HL-60/S4 treated with phorbol 12-myristate 13-acetate at 8.2 ng/mL for 4 days and 3 days (cell line): ENCODE data around the gene TMPRSS9.
"Not testable (repeated sequence)": the region's sequence is repeated elsewhere in the genome, so short reads cannot be mapped to it uniquely, and the experiment has no call there.

ENCODE experiments used
- in situ Hi-C: fragments of 300-500 bp; cut with MboI; formaldehyde crosslinking; loops from 2 replicates; pipeline ENCODE4 v1.15.0; 2022; ENCODE audit warnings: low sequenced_read_pairs

The TMPRSS9 gene

DNA sequence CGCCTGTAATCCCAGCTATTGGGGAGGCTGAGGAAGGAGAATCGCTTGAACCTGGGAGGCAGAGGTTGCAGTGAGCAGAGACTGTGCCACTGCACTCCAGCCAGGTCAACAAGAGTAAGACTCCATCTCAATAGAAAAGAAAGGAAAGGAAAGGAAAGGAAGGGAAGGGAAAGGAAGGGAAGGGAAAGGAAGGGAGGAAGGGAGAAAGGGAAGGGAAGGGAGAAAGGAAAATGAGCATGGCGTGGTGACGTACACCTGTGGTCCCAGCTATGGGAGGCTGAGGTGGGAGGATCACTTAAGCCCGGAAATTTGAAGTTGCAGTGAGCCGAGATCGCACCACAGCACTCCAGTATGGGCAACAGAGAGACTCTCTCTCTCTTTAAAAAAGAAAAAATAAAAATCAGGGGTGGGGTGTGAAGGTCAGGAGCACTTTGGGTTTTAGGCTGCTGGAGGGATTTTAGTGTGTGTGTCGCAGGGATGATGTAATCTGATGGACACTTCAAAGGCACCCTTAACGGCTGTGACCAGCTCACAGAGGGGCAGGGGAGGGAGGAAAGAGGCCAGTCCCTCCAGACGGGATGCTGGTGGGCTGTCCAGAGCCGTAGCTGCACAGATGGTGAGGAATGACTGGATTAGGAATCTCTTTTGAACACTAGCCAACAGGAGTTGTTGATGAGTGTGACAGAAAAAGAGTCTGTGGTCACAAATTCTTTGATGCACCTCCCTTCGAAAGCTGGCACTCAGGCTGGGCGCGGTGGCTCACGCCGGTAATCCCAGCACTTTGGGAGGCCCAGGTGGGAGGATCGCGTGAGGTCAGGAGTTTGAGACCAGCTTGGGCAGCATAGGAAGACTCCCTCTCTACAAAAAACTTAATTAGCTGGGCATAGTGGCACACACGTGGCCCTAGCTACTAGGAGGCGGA, 27.6 kb downstream of the TMPRSS9 start:
- in situ Hi-C loops = no loop called here

DNA sequence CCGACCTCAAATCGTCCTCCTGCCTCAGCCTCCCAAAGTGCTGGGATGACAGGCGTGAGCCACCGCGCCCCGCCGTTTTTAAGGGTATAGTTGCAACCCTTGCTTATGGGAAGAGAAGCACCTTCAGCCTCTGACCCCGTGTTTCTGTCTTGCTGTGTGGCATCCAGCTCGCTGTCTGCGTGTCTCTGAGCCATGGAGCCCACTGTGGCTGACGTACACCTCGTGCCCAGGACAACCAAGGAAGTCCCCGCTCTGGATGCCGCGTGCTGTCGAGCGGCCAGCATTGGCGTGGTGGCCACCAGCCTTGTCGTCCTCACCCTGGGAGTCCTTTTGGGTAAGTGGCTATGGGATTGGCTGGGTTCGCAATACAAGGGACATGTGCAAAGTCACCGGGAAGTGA, 29.5 kb downstream of the TMPRSS9 start:
- in situ Hi-C loops = no loop called here

DNA sequence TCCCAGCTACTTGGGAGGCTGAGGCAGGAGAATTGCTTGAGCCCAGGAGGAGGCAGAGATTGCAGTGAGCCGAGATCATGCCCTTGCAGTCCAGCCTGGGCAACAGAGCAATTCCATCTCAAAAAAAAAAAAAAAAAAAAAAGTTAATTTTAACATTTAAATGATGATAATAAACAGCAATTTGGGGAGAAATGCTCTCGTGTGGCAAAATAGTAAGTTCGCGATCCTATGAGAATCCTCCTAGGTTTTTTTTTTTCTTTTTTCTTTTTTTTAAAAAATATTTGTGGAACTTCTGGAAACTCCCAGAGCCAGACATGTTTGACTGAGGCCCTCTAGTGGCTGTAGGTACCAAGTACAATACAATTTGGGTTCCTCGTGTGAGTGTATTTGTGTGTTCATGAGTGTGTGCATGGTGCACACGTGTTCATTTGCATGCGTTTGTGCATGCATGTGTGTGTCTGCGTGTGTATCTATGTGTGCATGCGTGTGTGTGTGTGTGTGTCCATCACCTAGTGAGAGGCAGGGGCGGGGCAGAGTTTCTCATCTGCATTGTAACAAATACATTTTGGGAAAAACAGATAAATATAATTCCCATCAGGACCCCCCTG, 31.2 kb downstream of the TMPRSS9 start:
- in situ Hi-C loops = no loop called here

DNA sequence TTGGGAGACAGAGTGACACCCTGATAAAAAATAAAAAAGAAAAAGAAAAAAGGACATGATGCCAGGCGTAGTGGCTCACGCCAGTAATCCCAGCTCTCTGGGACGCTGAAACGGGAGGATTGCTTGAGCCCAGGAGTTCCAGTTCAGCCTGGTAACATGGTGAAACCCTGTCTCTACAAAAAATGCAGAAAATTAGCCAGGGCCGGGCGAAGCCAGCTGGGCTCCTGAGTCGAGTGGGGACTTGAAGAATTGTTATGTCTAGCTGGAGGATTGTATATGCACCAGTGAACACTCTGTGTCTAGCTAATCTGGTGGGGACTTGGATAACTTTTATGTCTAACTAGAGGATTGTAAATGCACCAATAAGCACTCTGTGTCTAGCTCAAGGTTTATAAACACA, 32.3 kb downstream of the TMPRSS9 start:
- in situ Hi-C loops = no loop called here

DNA sequence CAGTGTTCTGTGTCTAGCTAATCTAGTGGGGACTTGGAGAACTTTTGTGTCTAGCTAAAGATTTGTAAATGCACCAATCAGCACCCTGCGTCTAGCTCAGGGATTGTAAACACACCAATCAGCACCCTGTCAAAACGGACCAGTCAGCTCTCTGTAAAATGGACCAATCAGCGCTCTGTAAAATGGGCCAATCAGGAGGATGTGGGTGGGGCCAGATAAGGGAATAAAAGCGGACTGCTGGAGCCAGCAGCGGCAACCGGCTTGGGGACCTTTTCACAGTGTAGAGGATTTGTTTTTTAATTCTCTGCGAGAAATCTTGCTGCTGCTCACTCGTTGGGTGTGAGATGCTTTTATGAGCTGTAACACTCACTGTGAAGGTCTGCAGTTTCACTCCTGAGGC, 32.8 kb downstream of the TMPRSS9 start:
- in situ Hi-C loops = not testable (repeated sequence)

DNA sequence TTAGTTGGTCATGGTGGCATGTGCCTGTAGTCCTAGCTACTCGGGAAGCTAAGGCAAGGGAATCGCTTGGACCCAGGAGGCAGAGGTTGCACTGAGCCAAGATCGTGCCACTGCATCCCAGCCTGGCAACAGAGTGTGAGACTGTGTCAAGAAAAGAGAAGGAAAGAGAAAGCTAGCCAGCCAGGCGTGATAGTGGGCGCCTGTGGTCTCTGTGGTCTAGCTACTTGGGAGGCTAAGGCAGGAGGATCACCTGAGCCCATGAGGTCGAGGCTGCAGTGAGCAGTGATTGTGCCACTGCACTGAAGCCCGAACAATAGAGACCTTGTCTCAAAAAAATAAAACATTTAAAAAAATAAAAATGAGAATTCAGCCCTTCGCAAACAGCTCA, 34.0 kb downstream of the TMPRSS9 start:
- in situ Hi-C loops = no loop called here

DNA sequence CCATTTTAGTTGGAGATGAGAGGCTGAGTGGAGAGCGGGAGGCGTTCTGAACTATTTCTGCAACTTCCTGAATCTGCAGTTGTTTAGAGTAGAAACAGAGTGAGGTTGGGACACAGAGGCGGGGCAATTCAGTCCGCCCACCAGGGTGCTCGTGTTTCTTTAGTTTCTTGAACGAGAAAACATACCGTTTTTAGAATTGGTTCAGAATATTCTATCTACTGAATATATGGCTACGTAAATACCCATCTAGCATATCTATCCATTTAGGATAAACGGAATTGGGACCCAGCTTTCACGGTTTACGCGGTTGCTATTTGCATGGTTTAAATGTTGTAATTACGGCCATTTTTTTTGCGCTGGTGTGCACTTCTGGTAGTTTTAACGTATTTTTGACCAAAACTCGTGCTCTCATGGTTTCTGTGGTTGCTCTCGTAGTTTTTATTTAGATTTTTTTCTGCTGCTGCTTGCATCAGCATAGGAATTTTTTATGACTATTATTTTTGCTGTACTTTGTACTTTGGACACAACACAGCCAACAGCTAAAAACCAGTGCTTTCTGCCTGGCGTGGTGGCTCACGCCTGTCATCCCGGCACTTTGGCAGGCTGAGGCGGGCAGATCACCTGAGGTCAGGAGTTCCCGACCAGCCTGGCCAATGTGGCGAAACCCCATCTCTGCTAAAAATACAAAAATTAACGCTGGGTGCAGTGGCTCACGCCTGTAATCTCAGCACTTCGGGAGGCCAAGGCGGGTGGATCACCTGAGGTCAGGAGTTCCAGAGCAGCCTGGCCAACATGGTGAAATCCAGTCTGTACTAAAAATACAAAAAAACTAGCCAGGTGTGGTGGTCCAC, 34.6 kb downstream of the TMPRSS9 start:
- in situ Hi-C loops = no loop called here

DNA sequence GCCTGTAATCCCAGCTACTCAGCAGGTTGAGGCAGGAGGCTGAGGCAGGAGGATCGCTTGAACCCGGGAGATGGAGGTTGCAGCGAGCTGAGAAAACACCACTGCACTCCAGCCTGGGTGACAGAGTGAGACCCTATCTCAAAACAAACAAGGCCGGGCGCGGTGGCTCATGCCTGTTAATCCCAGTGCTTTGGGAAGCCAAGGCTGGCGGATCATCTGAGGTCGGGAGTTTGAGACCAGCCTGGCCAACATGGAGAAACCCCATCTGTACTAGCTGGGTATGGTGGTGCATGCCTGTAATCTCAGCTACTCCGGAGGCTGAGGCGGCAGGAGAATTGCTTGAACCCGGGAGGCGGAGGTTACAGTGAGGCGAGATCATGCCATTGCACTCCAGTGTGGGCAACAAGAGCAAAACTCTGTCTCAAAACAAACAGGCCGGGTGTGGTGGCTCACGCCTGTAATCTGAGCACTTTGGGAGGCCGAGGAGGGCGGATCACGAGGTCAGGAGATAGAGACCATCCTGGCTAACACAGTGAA, 35.3 kb downstream of the TMPRSS9 start:
- in situ Hi-C loops = not testable (repeated sequence)

DNA sequence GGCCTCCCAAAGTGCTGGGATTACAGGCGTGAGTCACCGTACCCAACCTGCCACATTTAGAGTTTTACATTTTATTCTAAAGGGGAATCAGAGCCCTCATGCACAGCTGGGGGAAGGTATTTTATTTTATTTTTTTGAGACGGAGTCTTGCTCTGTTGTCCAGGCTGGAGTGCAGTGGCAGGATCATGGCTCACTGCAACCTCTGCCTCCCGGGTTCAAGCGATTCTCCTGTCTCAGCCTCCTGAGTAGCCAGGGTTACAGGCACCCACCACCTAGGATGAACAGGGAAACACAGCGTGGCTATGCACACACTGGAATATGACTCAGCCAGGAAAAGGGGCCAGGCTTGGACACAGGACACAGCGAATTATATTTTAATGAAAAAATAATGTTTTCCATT, 37.1 kb downstream of the TMPRSS9 start:
- in situ Hi-C loops = not testable (repeated sequence)

DNA sequence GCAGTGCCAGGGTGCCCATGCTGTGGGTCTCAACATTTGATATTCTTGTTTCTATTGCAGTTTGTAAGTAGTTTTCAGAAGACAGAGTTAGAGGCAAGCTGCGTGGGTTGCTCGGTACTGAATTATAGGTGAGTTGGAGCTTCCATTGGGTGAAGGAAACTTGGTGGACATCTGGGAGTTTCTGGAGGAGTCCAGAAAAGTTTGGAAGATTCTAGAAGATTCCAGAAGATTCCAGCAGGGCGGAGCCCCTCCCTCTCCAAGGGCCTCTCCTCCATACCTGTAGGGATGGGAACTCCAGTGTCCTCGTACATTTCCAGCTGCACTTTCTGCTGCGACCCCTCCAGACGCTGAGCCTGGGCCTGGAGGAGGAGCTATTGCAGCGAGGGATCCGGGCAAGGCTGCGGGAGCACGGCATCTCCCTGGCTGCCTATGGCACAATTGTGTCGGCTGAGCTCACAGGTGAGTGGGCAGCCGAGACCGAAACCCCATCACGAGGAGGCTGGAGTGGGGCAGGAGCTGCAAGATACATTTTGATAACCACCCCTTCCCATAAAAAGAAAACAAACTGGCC, 38.8 kb downstream of the TMPRSS9 start:
- in situ Hi-C loops = no loop called here

DNA sequence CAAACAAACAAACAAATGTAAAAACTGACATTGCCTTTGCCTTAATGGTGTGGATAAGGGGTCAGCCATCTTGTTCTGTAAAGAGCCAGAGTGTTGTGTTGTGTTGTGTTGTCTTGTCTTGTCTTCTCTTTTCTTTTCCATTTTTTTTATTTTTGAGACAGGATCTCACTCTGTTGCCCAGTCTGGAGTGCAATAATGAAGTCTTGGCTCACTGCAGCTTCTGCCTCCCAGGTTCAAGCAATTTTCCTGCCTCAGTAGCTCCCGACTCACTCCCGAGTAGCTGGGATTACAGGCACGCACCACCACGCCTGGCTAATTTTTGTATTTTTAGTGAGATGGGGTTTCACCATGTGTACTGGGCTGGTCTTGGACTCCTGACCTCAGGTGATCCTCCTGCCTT, 39.5 kb downstream of the TMPRSS9 start:
- in situ Hi-C loops = no loop called here

DNA sequence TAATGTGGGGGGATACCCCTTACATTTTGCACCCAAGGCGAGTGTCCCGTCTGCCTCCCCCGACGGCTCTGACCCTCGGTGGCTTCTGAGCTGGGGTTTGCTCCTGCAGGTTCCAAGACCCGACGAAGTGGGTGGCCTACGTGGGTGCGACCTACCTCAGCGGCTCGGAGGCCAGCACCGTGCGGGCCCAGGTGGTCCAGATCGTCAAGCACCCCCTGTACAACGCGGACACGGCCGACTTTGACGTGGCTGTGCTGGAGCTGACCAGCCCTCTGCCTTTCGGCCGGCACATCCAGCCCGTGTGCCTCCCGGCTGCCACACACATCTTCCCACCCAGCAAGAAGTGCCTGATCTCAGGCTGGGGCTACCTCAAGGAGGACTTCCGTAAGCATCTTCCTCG, 48.2 kb downstream of the TMPRSS9 start:
- in situ Hi-C loops = no loop called here

DNA sequence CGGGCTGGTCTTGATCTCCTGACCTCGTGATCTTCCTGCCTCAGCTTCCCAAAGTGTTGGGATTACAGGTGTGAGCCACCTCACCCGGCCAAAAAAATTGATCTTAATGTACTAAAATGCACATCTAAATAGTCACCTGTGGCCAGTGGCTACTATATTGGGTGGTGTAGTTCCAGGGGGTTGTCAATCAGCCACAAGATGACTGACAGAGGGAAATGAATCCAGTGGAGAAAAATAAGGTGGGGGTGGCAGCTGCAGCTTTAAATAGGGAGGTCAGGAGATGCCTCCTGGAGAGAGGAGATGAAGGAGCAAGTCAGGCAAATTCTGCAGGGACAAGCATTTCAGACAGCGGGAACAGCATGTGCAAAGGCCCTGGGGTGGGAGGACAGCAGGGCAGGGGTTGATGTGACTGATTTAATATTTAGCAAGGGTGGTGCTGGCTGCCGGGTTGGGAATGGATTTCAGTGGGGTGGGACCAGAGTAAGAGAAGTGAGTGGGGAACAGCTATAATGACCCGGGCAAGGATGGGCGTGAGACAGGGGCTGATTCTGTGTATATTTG, 49.4 kb downstream of the TMPRSS9 start:
- in situ Hi-C loops = no loop called here

DNA sequence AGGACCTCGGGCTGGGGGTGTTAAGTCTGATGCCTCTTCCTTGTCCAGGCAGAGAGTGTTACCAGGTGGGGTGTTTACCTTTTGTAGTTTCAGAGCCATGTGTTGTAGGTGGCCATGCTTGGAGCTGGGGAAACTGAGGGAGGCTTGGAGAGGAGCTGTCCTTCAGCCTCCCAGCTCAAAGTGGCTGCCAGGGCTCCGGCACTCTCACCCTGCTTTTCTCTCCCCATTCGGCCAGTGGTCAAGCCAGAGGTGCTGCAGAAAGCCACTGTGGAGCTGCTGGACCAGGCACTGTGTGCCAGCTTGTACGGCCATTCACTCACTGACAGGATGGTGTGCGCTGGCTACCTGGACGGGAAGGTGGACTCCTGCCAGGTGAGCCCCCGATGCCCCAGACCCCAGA, 50.0 kb downstream of the TMPRSS9 start:
- in situ Hi-C loops = no loop called here

DNA sequence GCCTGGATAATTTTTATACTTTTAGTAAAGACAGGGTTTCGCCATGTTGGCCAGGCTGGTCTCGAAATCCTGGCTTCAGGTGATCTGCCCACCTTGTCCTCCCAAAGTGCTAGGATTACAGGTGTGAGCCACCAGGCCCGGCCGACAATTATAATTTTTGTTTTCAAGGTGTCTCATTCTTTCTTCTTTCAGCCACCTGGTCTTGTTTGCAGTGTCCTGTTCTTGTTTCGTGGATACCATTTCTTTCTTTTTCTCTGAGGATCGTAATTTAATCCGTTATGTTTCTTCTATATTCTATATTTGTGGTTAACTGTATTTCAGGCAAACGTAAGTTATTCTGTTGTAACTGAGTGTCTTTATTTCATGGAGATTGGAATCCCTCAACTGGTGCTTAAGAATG, 51.6 kb downstream of the TMPRSS9 start:
- in situ Hi-C loops = no loop called here

DNA sequence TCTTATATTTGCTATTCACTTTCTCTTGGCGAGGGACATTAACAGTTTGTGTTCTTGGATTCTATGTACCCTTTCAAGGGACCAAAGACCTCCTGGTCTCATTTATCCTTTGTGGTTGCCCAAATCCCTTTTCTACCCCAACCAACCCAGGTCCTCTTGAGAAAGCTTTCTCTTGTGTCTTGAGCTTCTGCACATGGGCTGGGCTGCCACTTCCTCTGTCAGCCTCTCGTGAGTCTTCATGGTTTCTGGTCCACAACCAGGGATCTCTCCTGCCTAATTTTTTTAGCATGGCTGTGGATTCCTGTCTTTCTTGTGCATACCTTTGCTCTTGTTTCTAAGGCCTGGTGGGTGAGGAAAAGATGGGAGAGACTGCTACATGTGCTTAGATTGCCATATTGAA, 52.4 kb downstream of the TMPRSS9 start:
- in situ Hi-C loops = no loop called here

DNA sequence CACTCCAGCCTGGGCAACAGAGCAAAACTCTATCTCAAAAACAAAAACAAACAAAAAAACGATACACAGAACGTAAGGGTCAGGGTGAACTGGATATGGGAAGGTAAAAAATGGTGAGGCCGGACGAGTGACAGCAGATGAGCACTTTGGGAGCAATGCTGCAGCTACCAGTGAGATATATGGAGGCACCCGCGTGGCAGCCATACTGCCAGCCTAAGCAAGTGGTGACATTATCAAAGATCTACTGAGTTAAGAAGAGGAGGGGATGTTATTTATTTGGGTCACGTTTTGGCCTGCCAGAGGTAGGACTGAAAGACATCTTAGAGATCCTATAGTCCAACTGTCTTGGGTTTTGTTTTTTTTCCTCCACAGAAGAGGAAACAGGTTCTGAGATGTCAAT, 53.1 kb downstream of the TMPRSS9 start:
- in situ Hi-C loops = no loop called here

DNA sequence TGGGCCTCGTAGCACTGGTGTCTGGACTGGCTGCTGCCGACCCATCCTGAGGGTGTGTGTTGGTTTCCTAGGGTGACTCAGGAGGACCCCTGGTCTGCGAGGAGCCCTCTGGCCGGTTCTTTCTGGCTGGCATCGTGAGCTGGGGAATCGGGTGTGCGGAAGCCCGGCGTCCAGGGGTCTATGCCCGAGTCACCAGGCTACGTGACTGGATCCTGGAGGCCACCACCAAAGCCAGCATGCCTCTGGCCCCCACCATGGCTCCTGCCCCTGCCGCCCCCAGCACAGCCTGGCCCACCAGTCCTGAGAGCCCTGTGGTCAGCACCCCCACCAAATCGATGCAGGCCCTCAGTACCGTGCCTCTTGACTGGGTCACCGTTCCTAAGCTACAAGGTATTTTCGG, 53.6 kb downstream of the TMPRSS9 start:
- in situ Hi-C loops = no loop called here

DNA sequence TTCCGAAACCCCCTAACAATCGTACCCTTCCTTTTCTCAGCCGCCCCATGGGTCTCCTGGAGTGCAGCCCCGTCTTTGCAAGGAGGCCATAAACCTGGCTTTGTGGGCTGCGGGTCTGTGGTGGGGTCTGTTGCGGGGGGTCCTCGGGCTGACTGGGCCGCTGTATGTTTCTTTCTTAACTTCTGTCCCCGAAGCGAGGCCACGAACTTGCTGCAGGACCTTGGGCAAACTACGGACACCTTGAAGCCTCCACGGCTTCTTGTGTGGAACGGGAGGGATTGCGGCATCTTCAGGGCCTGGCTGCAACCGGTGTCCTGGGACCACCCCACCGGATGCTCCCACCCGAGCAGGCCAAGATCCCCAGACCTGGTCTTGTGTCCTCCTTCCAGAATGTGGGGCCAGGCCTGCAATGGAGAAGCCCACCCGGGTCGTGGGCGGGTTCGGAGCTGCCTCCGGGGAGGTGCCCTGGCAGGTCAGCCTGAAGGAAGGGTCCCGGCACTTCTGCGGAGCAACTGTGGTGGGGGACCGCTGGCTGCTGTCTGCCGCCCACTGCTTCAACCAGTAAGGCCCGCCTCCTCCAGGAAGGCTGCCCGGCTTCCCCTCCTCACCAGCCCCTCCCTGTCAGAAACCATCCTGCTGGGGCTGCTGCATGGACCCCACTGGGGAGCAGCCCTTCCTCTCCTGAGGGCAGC, 55.4 kb downstream of the TMPRSS9 start:
- in situ Hi-C loops = no loop called here

DNA sequence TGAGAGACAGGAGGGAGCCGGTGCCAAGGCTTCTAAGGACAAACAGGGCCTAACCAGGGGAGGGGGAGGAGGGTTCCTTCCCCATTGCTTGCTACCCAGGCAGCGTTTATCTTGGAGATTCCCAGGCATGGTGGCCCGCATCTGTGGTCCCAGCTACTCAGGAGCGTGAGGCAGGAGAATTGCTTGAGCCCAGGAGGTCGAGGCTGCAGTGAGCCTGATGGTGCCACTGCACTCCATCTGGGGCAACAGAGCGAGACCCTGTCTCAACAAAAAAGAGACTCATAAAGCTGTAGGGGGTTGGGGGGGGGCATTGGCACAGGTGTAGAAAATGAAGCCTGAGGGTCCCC, 55.9 kb downstream of the TMPRSS9 start:
- in situ Hi-C loops = no loop called here
